ENCODE measurements around the gene FTO. TPM values are rescaled to one million over a fixed set of nuclear protein-coding genes. Genes with fewer than 3 reads are reported as not detected.
A peak's percentile ranks its signal among the peaks of the same experiment; 100 is the strongest.

FTO gene
- polyA plus RNA-seq, 10 donors: 48.3 to 68.6 (median 62.8) TPM

DNA sequence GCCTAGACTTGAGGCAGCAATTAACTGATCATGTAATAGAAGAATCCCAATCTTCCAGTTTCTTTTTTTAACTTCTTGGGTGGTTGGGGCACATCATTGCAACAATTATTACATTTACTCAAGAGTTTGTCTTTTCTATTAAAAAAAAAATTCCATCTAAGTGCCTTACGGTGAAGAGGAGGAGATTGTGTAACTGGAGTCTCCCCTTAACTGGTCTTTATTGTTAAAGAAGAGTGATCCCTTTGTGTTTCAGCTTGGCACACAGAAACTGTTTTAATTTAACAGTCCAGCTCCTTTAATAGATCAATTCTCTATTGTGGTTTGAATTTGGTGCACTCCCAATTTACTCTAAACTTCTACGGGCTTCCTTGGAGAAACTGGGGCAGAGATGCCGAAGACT is 75.2 kb downstream of the FTO start:
- no peak for DNase-seq

DNA sequence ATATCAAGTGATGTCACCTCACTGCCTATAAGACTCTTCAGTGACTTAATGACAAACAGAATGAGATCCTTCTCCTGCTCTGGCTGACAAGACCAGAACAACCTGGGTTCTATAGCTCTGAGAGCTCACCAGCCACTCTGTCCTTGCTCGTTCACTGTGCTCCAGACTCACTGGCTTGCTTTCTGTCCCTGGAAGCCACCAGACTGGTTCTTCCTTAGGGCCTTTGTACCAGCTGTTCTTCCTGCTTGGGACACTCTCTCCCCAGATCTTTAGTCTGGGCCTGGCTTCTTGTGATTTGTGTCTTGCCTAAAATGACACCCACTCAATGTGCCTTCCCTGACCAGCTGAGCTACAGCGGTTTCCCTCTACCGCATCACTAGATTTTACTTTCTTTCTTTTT is 76.1 kb downstream of the FTO start:
- DNase-seq: no peak

- DNase-seq: no peak
Measured at GRCh38 chr16:53781023-53781605, 77.2 kb downstream of the FTO start.

GRCh38 chr16:53782148-53782547 is 78.2 kb downstream of the FTO start:
- DNase-seq: no peak

- no peak for DNase-seq
Measured at GRCh38 chr16:53784291-53784690, 80.3 kb downstream of the FTO start.

DNA sequence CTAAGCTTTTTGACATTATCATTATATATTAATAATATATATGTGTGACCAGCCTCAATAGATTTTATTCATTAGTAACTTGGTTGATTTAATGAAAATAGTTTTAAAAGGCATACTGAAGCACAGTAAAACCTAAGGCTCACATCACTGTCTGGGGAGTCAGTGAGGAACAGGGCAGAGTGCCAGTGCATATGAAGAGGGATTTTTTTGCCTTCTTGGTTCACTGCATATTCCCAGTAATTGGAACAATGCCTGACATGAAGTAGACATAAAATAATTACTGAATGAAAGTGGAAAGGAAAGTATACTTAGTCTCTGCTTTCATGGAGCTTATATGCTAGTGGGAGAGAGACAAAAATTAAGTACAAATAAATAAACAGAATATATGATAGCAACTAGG is 81.1 kb downstream of the FTO start:
- peak in 2 of 3 donors; percentile 47 to 48 for DNase-seq

- DNase-seq: no peak
Measured at GRCh38 chr16:53785916-53786315, 82.0 kb downstream of the FTO start.

DNA sequence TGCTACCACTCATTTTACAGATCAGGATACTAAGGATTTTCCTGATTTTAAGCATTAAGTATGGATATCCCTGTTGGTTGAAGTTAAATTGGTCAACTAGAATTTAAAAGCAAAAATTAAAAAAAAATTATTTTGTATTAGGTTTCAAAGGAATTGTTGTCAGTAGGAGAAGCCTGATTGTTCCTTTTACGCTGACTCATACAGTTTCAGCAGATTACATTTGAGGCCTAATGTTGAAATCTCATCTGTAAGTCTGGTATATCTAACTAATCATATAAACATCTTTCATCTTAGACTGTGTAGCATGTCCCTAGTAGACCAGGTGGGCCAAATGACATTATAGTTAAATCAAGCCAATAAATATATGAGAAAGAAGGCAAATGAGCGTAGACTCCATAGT is 83.5 kb downstream of the FTO start:
- no peak for DNase-seq

- peak in 2 of 3 donors; percentile 46 to 71 for DNase-seq
Measured at GRCh38 chr16:53789137-53789536, 85.2 kb downstream of the FTO start.

GRCh38 chr16:53792161-53792951 is 88.4 kb downstream of the FTO start:
- DNase-seq: no peak

- DNase-seq: no peak
Measured at GRCh38 chr16:53803451-53803850, 99.5 kb downstream of the FTO start.

DNA sequence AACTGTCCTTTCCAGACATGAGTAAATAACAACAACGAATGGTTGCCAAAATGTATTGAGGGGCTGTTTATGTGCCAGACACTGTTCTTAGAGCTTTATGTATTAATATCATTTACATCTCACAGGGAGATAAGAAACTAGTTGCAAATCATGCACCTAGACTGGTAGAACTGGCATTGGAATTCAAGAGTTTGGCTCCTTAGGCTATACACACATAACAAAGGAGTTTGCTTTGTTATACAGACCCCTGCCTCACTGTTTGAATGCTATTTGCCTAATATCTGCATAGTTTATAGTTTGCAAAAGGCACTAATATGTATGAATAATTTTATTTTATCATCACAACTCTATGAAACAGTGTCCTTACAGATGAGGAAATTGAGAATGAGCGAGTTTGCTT is 100.0 kb downstream of the FTO start:
- DNase-seq: no peak

DNA sequence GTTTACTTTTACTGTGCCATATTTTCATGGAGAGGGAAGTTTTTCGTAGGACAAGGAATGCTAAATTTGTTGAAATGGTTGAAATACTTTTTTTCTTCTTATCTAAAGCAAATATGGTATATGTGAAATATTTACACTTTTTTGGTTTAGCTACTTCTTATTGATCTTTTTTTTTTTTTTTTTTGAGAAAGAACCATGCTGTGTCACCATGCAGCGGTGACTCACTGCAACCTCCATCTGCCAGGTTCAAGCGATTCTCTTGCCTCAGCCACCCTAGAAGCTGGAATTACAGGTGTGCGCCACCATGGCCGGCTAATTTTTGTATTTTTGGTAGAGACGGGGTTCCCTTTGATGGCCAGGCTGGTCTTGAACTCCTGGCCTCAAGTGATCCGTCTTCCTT is 100.5 kb downstream of the FTO start:
- DNase-seq: no peak

- no peak for DNase-seq
Measured at GRCh38 chr16:53805113-53805512, 101.2 kb downstream of the FTO start.

GRCh38 chr16:53805752-53806151 is 101.8 kb downstream of the FTO start:
- no peak for DNase-seq

GRCh38 chr16:53809088-53809932 is 105.4 kb downstream of the FTO start:
- peak in 1 of 3 donors; percentile 86 for DNase-seq

GRCh38 chr16:53812914-53813313 is 109.0 kb downstream of the FTO start:
- DNase-seq: no peak

- DNase-seq: no peak
Measured at GRCh38 chr16:53814801-53815200, 110.8 kb downstream of the FTO start.

- no peak for DNase-seq
Measured at GRCh38 chr16:53816211-53816836, 112.4 kb downstream of the FTO start.

GRCh38 chr16:53817117-53817755 is 113.3 kb downstream of the FTO start:
- DNase-seq: peak in 1 of 3 donors; percentile 87

GRCh38 chr16:53817812-53818550 is 114.0 kb downstream of the FTO start:
- peak in 1 of 3 donors; percentile 66 for DNase-seq

Measured in muscle of back (tissue), 11 donors.